ENCODE measurements around the gene SFMBT1. TPM values are rescaled to one million over a fixed set of nuclear protein-coding genes. Genes with fewer than 3 reads are reported as not detected.
A peak's percentile ranks its signal among the peaks of the same experiment; 100 is the strongest.

The SFMBT1 gene
- total RNA-seq, 1 donor: 11.6 TPM

DNA sequence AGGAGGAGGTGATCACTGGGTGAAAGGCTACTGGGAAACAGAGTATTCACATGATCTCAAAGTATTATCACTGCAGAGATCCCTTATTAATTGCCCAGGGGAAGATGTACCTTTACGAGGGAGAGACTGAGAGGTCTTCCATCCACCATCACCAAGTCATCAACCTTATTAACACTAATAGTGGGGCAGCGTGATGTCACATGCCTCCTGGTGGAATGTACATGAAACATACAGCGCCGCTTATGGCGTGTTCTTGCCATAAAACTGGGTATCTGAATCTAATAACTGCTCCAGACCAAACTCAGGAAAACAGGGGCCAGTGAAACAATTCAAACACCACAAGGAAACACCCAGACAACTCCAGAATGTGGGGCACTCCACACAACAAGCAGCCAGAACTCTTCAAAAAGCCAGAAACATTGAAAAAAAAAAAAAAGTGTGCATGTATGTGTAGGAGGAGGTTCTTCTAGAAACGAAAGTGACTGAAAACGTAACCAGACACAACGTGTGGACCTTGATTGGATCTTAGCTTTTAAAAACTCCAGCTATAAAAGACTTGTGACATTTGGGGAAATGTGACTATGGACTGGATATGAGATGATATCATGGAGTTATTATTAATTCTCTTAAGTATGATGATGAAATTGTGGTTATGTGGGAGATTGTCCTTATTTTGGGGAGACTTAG, 153.1 kb downstream of the SFMBT1 start:
- peak overlapping the region; percentile 5 for H3K27ac ChIP-seq (ENCODE audit: low read depth, low read length)
- H3K27me3 ChIP-seq (ENCODE audit: insufficient read depth, low read length): no peaks in the 10 kb centered on the region
- no peak for DNase-seq (ENCODE audit: insufficient read length, low spot score, missing footprints)
- peak overlapping the region; percentile 65 for H3K4me2 ChIP-seq (ENCODE audit: insufficient read depth, low read length)
- H3K4me3 ChIP-seq (ENCODE audit: insufficient read depth, low read length): peak overlapping the region; percentile 50
- H3K9me3 ChIP-seq (ENCODE audit: low read depth, low read length): no peaks in the 10 kb centered on the region
- peaks cover 29% of the 10 kb centered on the region for H3K4me1 ChIP-seq (ENCODE audit: insufficient read depth, low read length)
- H2AFZ ChIP-seq (ENCODE audit: low read length): peak overlapping the region; percentile 39
- TF ChIP-seq, protein P1, sequence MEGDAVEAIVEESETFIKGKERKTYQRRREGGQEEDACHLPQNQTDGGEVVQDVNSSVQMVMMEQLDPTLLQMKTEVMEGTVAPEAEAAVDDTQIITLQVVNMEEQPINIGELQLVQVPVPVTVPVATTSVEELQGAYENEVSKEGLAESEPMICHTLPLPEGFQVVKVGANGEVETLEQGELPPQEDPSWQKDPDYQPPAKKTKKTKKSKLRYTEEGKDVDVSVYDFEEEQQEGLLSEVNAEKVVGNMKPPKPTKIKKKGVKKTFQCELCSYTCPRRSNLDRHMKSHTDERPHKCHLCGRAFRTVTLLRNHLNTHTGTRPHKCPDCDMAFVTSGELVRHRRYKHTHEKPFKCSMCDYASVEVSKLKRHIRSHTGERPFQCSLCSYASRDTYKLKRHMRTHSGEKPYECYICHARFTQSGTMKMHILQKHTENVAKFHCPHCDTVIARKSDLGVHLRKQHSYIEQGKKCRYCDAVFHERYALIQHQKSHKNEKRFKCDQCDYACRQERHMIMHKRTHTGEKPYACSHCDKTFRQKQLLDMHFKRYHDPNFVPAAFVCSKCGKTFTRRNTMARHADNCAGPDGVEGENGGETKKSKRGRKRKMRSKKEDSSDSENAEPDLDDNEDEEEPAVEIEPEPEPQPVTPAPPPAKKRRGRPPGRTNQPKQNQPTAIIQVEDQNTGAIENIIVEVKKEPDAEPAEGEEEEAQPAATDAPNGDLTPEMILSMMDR (IDR thresholded peaks at IDR 0.05; ENCODE audit: extremely low read depth, low read depth, low read length): no peak
- no peaks in the 10 kb centered on the region for H3K36me3 ChIP-seq (ENCODE audit: insufficient read depth, low read length)
- peaks cover 79% of the 10 kb centered on the region for H3K79me2 ChIP-seq (ENCODE audit: insufficient read depth, low read length)
- peaks cover 17% of the 10 kb centered on the region for H4K20me1 ChIP-seq (ENCODE audit: insufficient read depth, low read length)

DNA sequence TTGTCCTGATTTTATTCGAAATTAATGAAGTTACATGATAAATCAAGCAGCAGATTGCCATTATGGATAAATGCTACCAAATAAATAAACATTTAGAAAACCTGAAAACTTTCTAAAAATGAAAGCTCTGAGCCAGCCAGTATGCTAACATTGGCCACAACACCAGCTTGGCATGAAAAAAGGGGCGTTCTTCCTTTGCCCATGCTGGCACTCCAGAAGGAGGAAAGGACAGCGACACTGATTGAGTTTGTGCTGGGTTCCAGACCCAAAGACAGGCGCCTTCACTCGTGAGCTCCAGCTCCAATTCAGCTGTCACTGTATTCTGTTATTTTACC, 153.6 kb downstream of the SFMBT1 start:
- Histone ChIP-seq H3K79me2 (ENCODE audit: insufficient read depth, low read length) (peaks cover 83% of the 10 kb centered on the region), H2AFZ (ENCODE audit: low read length) (peak overlapping the region; percentile 39), H3K4me1 (ENCODE audit: insufficient read depth, low read length) (peaks cover 29% of the 10 kb centered on the region), H3K36me3 (ENCODE audit: insufficient read depth, low read length) (no peaks in the 10 kb centered on the region), H4K20me1 (ENCODE audit: insufficient read depth, low read length) (peaks cover 20% of the 10 kb centered on the region), H3K4me2 (ENCODE audit: insufficient read depth, low read length) (peak overlapping the region; percentile 65), H3K4me3 (ENCODE audit: insufficient read depth, low read length) (peak overlapping the region; percentile 50), H3K27ac (ENCODE audit: low read depth, low read length) (peak overlapping the region; percentile 5), H3K9me3 (ENCODE audit: low read depth, low read length) (no peaks in the 10 kb centered on the region), H3K27me3 (ENCODE audit: insufficient read depth, low read length) (no peaks in the 10 kb centered on the region)
- TF ChIP-seq, protein P1 (IDR thresholded peaks at IDR 0.05; ENCODE audit: extremely low read depth, low read depth, low read length): peak; percentile 32
- no peak for DNase-seq (ENCODE audit: insufficient read length, low spot score, missing footprints)

DNA sequence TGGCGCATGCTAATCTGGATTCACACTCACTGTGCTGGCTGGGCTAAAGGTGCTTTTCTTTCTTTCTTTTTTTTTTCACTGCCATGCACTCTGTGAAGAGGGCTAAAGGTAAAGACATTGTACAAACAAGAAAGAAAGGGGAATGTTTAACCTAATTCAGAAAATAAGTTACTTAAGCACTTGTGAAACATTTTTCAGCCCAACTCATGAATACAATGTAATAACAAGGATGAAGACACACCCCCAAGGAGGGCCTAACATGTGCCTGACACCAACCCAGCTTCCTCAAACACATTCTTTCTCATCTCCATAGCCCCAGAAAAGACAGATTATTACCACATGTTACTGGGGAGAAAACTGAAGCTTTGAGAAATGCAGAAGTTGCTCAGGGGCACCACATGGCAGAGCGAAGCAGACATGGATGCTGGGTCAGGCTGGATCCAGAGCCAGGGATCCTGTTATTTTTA, 154.2 kb downstream of the SFMBT1 start:
- H3K4me2 ChIP-seq (ENCODE audit: insufficient read depth, low read length): peak overlapping the region; percentile 65
- H3K36me3 ChIP-seq (ENCODE audit: insufficient read depth, low read length): no peaks in the 10 kb centered on the region
- no peaks in the 10 kb centered on the region for H3K9me3 ChIP-seq (ENCODE audit: low read depth, low read length)
- no peak overlapping the region for H2AFZ ChIP-seq (ENCODE audit: low read length)
- H3K4me1 ChIP-seq (ENCODE audit: insufficient read depth, low read length): peaks cover 25% of the 10 kb centered on the region
- peaks cover 24% of the 10 kb centered on the region for H4K20me1 ChIP-seq (ENCODE audit: insufficient read depth, low read length)
- no peak overlapping the region for H3K4me3 ChIP-seq (ENCODE audit: insufficient read depth, low read length)
- no peak for DNase-seq (ENCODE audit: insufficient read length, low spot score, missing footprints)
- H3K27ac ChIP-seq (ENCODE audit: low read depth, low read length): peak overlapping the region; percentile 3
- H3K27me3 ChIP-seq (ENCODE audit: insufficient read depth, low read length): no peaks in the 10 kb centered on the region
- H3K79me2 ChIP-seq (ENCODE audit: insufficient read depth, low read length): peaks cover 84% of the 10 kb centered on the region
- TF ChIP-seq, protein P1 (IDR thresholded peaks at IDR 0.05; ENCODE audit: extremely low read depth, low read depth, low read length): no peak

DNA sequence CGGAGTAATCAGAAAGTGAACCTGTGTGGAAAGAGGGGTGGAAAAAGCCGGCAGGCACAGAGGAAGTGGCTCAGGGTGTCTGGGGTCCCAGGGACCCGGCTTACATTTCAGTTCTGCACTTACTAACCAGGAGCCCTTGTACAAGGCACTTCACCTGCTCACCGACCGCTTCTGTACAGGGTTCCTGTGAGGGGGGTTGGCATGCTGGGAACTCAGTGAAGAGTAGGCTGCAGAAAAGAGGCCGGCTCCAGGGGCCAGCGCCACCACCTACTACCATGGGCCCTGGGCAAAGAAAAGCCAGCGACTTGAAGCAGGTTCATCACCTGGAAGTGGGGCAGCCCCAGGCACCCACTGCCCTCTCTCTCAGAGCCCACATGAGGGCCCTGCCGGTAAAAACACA, 154.7 kb downstream of the SFMBT1 start:
- H3K79me2 ChIP-seq (ENCODE audit: insufficient read depth, low read length): peaks cover 84% of the 10 kb centered on the region
- TF ChIP-seq, protein P1 (IDR thresholded peaks at IDR 0.05; ENCODE audit: extremely low read depth, low read depth, low read length): no peak
- H3K36me3 ChIP-seq (ENCODE audit: insufficient read depth, low read length): no peaks in the 10 kb centered on the region
- peak overlapping the region; percentile 3 for H3K27ac ChIP-seq (ENCODE audit: low read depth, low read length)
- H3K4me3 ChIP-seq (ENCODE audit: insufficient read depth, low read length): no peak overlapping the region
- H4K20me1 ChIP-seq (ENCODE audit: insufficient read depth, low read length): peaks cover 24% of the 10 kb centered on the region
- no peaks in the 10 kb centered on the region for H3K9me3 ChIP-seq (ENCODE audit: low read depth, low read length)
- peaks cover 21% of the 10 kb centered on the region for H3K4me1 ChIP-seq (ENCODE audit: insufficient read depth, low read length)
- no peaks in the 10 kb centered on the region for H3K27me3 ChIP-seq (ENCODE audit: insufficient read depth, low read length)
- H2AFZ ChIP-seq (ENCODE audit: low read length): no peak overlapping the region
- DNase-seq (ENCODE audit: insufficient read length, low spot score, missing footprints): no peak
- no peak overlapping the region for H3K4me2 ChIP-seq (ENCODE audit: insufficient read depth, low read length)

All from osteoblast (primary cell).